LNCAP (cell line): ENCODE results near the gene FAM171A1.

Source experiments
- CTCF ChIP-seq: fragments of 450-650 bp; IDR thresholded peaks from 2 replicates; pipeline ENCODE4 v1.5.1; 2017; ENCODE audit warnings: mild to moderate bottlenecking

Gene FAM171A1

DNA sequence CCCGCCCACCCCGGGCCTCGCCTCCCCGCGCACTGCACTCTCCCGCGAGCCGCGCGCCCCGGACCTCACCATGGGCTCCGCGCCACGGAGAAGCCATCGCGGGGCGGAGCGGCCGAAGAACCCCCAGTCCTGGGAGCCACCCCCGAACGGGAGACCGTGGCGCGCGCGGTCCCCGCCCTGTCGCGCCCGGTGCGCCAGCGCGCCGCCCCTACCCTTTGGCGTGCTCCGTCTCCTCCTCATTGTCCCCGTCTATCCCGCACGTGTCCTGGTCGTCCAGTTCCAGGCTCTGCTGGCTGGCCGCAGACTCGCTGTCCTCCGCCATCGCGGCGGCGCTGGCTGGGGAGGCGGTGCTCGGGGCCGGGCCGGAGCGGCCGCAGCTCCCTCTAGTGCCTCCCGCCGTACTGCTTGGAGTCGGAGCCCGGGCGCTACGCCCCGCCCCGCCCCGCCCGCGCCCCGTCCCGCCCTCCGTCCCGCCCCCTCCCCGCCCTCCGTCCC lies 202.8 kb downstream of the FAM171A1 start, which contains the start of gene NMT2:
NMT2 (minus strand) TSS at position 403 of the 495 bp plus-strand sequence; CDS start at position 322, 81 bp downstream.
- TF ChIP-seq CTCF = no peak; the same call in 1 of the 2 replicates

- TF ChIP-seq CTCF = peak; percentile 19
Measured at GRCh38 chr10:15167411-15168290, 203.4 kb downstream of the FAM171A1 start.

DNA sequence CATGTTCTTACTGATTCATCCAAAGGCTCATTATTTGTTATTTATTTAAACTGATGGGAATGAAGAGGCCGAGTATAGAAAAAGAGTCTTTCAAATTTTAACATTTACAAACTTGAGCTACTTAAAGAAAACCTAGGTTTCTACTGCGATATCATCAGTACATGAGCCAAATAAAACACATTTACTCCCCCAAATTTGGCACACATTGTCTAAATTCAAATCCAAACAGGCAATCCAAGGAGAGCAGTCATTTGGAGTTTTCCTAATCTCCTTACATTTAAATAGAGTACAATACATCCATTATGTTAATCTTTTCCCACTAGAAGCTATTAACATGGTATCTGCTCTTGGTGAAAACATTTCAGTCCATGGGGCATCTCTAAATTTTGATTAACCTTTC lies 204.8 kb downstream of the FAM171A1 start:
- TF ChIP-seq CTCF = no peak

GRCh38 chr10:15163253-15163828 lies 207.7 kb downstream of the FAM171A1 start:
- TF ChIP-seq CTCF = no peak
